Left renal pelvis (tissue), 4 donors: ENCODE measurements around the gene TMEM158. TPM values are rescaled to one million over a fixed set of nuclear protein-coding genes. Genes with fewer than 3 reads are reported as not detected.

Source experiments
- DNase-seq, 4 donors: peaks; one replicate each; pipeline ENCODE4 v3.0.0-alpha.2; 2013; ENCODE audit warnings: low read depth in 4 of 4, low spot score in 3 of 4
- polyA plus RNA-seq, 4 donors: library from polyadenylated mRNA; unstranded; fragments of 120-200 nt; gene quantifications; one replicate each; pipeline ENCODE4 v1.2.1, GENCODE V29; 2013; ENCODE audit not compliant: insufficient read length in 4 of 4

TMEM158 gene
- 10 to 100 TPM in 2 of 4 donors, 1 to 10 TPM in 2; 7.0 to 38.2 (median 9.3) TPM for polyA plus RNA-seq

- DNase-seq, result peak in 1 of 4 donors; percentile 55
These were observed at the start of gene TMEM158 for GRCh38 chr3:45226206-45226915. Gene TMEM158, minus strand, starts transcription at chr3:45226287. Its CDS starts 260 bp downstream, at chr3:45226027.

- no peak for DNase-seq
These were observed 49.1 kb upstream of the TMEM158 start for GRCh38 chr3:45275006-45275704.

GRCh38 chr3:45273681-45274515 is 47.8 kb upstream of the TMEM158 start:
- no peak for DNase-seq

- no peak for DNase-seq
These were observed 46.9 kb upstream of the TMEM158 start for GRCh38 chr3:45272828-45273470.

GRCh38 chr3:45272032-45272810 is 46.1 kb upstream of the TMEM158 start:
- no peak for DNase-seq

- DNase-seq, result no peak
These were observed 43.9 kb upstream of the TMEM158 start for GRCh38 chr3:45269952-45270351.

GRCh38 chr3:45267097-45267496 is 41.0 kb upstream of the TMEM158 start:
- no peak for DNase-seq

GRCh38 chr3:45261333-45262110 is 35.4 kb upstream of the TMEM158 start:
- no peak for DNase-seq

GRCh38 chr3:45259133-45259532 is 33.0 kb upstream of the TMEM158 start:
- no peak for DNase-seq

GRCh38 chr3:45258317-45258716 is 32.2 kb upstream of the TMEM158 start:
- DNase-seq, result no peak

GRCh38 chr3:45253316-45253715 is 27.2 kb upstream of the TMEM158 start:
- DNase-seq, result peak in 1 of 4 donors; percentile 14

GRCh38 chr3:45252826-45253225 is 26.7 kb upstream of the TMEM158 start:
- DNase-seq, result no peak

- no peak for DNase-seq
These were observed 23.3 kb upstream of the TMEM158 start for GRCh38 chr3:45249391-45249790.

- no peak for DNase-seq
These were observed 20.2 kb upstream of the TMEM158 start for GRCh38 chr3:45246241-45246640.

- no peak for DNase-seq
These were observed 18.3 kb upstream of the TMEM158 start for GRCh38 chr3:45244356-45244755.

- DNase-seq, result no peak
These were observed 15.1 kb upstream of the TMEM158 start for GRCh38 chr3:45241206-45241605.

- no peak for DNase-seq
These were observed 14.2 kb upstream of the TMEM158 start for GRCh38 chr3:45240292-45240691.

GRCh38 chr3:45239254-45239653 is 13.2 kb upstream of the TMEM158 start:
- no peak for DNase-seq

- no peak for DNase-seq
These were observed 10.9 kb upstream of the TMEM158 start for GRCh38 chr3:45236964-45237363.
